ENCODE data around the gene EDC3.

- TF ChIP-seq POLR2AphosphoS5 (IDR thresholded peaks at IDR 0.05) (no peak), CTCF (IDR thresholded peaks at IDR 0.05) (no peak), POLR2A (IDR thresholded peaks at IDR 0.05) (no peak), EP300 (IDR thresholded peaks at IDR 0.05) (no peak)
Observed at GRCh38 chr15:74609938-74610301, 85.9 kb downstream of the EDC3 start.

Measured in sigmoid colon (tissue), 4 donors.